Bronchial epithelial cell (primary cell): ENCODE data around the gene TRAM2. TPM values are rescaled to one million over a fixed set of nuclear protein-coding genes. Genes with fewer than 3 reads are reported as not detected.

Experiments
- DNase-seq: peaks from one replicate; pipeline ENCODE4 v3.0.0-alpha.2; 2010; ENCODE audit warnings: low read depth
- FAIRE-seq: peaks from 2 replicates; lab custom pipeline; 2011; peaks lifted over from hg19 to GRCh38; lab: Jason Lieb, UNC
- H3K27me3 ChIP-seq: 2 replicates; pipeline ENCODE4 v1.5.1; 2011; ENCODE audit warnings: low read length; ENCODE audit not compliant: control insufficient read depth, insufficient read depth
- H3K36me3 ChIP-seq: 2 replicates; pipeline ENCODE4 v1.5.1; 2011; ENCODE audit warnings: low read length; ENCODE audit not compliant: control insufficient read depth, insufficient read depth
- H3K4me3 ChIP-seq: 2 replicates; pipeline ENCODE4 v1.5.1; 2011; ENCODE audit warnings: mild to moderate bottlenecking, low read depth, low read length, control low read depth
- total RNA-seq: library from RNA; depleted of rRNA; stranded (reverse); fragments of >200 nt; gene quantifications from 2 replicates; pipeline ENCODE4 v1.2.1, GENCODE V29; 2014
- TF ChIP-seq, protein P1 (sequence below): IDR thresholded peaks from 2 replicates; pipeline ENCODE4 v1.5.1; 2011; ENCODE audit warnings: mild to moderate bottlenecking, moderate library complexity, low read length, control low read depth, inconsistent platforms; ENCODE audit not compliant: insufficient read depth, severe bottlenecking

The TRAM2 gene
- total RNA-seq, 1 donor from 2014 or later: 4.2 TPM

- Histone ChIP-seq H3K36me3 (peaks cover 6% of the 10 kb centered on the region), H3K4me3 (no peak overlapping the region), H3K27me3 (no peaks in the 10 kb centered on the region)
- TF ChIP-seq, protein P1, sequence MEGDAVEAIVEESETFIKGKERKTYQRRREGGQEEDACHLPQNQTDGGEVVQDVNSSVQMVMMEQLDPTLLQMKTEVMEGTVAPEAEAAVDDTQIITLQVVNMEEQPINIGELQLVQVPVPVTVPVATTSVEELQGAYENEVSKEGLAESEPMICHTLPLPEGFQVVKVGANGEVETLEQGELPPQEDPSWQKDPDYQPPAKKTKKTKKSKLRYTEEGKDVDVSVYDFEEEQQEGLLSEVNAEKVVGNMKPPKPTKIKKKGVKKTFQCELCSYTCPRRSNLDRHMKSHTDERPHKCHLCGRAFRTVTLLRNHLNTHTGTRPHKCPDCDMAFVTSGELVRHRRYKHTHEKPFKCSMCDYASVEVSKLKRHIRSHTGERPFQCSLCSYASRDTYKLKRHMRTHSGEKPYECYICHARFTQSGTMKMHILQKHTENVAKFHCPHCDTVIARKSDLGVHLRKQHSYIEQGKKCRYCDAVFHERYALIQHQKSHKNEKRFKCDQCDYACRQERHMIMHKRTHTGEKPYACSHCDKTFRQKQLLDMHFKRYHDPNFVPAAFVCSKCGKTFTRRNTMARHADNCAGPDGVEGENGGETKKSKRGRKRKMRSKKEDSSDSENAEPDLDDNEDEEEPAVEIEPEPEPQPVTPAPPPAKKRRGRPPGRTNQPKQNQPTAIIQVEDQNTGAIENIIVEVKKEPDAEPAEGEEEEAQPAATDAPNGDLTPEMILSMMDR: no peak
- no peak for FAIRE-seq
- no peak for DNase-seq
These were observed 63.0 kb downstream of the TRAM2 start for GRCh38 chr6:52513896-52514295.

- DNase-seq (no peak), FAIRE-seq (no peak)
- Histone ChIP-seq H3K36me3 (peaks cover 6% of the 10 kb centered on the region), H3K27me3 (no peaks in the 10 kb centered on the region), H3K4me3 (no peak overlapping the region)
- TF ChIP-seq, protein P1: no peak
These were observed 63.4 kb downstream of the TRAM2 start for GRCh38 chr6:52513464-52513863.

GRCh38 chr6:52512199-52512598, 64.7 kb downstream of the TRAM2 start:
- no peaks in the 10 kb centered on the region for H3K27me3 ChIP-seq
- DNase-seq: peak; percentile 66
- TF ChIP-seq, protein P1: no peak
- no peak overlapping the region for H3K4me3 ChIP-seq
- no peak for FAIRE-seq
- H3K36me3 ChIP-seq: peaks cover 6% of the 10 kb centered on the region

- no peak for FAIRE-seq
- Histone ChIP-seq H3K4me3 (no peak overlapping the region), H3K27me3 (no peaks in the 10 kb centered on the region), H3K36me3 (peaks cover 6% of the 10 kb centered on the region)
- TF ChIP-seq, protein P1: no peak
- peak; percentile 31 for DNase-seq
These were observed 65.2 kb downstream of the TRAM2 start for GRCh38 chr6:52511572-52512151.

DNA sequence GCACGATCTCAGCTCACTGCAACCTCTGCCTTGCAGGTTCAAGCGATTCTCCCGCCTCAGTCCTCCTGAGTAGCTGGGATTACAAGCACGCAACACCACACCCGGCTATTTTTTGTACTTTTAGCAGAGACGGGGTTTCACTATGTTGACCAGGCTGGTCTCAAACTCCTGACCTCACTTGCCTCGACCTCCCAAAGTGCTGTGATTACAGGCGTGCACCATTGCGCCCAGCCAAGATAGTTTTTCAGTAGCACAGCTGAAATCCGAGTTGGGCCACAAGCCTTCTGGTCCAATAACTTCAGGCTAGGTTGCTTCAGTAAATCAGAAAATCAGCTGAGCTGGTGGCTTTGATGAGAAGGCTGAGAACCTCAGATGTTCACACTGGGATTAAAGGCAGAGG, 65.7 kb downstream of the TRAM2 start:
- DNase-seq: no peak
- H3K27me3 ChIP-seq: no peaks in the 10 kb centered on the region
- FAIRE-seq: no peak
- TF ChIP-seq, protein P1: no peak
- peaks cover 6% of the 10 kb centered on the region for H3K36me3 ChIP-seq
- no peak overlapping the region for H3K4me3 ChIP-seq

- TF ChIP-seq, protein P1: no peak
- Histone ChIP-seq H3K4me3 (no peak overlapping the region), H3K27me3 (no peaks in the 10 kb centered on the region), H3K36me3 (peaks cover 6% of the 10 kb centered on the region)
- no peak for FAIRE-seq
- DNase-seq: no peak
These were observed 66.7 kb downstream of the TRAM2 start for GRCh38 chr6:52510213-52510562.
